ENCODE results near the gene KCTD18.

Gene KCTD18

GRCh38 chr2:200509612-200510433 lies at the start of gene KCTD18:
Gene KCTD18 (minus strand): TSS chr2:200510068. CDS start chr2:200507016, 3,052 bp downstream.
- peak; percentile 93 for DNase-seq

GRCh38 chr2:200540793-200541192 lies 30.9 kb upstream of the KCTD18 start:
- DNase-seq = no peak

DNA sequence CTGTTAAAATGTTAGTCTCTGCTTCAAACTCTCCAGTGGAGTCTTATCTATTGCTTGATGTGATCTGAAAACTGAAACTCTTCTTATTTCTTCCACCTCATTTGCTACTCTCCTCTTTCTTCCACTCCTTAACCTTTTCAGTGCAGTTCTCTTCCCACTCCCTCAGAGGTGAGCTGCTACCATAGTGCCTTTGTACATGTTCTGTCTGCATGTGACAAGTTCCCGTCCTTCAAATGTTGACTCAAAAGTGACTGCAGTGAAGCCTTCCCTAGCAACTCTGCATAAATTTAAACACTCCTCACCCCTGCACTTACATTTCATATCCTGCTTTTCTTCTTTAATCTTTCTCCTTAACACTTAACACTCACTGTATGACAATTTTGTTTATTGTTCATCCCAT lies 28.3 kb upstream of the KCTD18 start:
- no peak for DNase-seq

- DNase-seq = no peak
These were observed 24.7 kb upstream of the KCTD18 start for GRCh38 chr2:200534572-200534971.

DNA sequence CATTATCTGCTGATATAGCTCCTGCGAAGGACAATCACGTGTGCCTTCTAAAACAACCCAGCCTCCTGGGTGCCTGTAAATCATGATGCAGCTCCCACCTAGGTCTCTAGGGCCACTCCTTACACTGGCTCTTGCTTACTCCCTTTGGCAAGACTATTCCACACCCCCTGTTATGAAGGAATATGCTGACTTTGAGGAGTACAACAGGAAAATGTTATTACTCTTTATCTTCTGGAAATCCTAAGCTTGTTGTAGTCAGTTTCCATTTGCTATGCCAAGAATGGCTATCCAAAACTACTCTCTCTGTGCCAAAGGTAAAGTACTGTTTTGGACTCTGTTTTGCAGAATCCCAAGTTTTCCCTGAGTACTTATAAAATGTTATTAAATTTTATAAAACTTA lies 23.9 kb upstream of the KCTD18 start:
- no peak for DNase-seq

GRCh38 chr2:200528228-200528627 lies 18.4 kb upstream of the KCTD18 start:
- no peak for DNase-seq

DNA sequence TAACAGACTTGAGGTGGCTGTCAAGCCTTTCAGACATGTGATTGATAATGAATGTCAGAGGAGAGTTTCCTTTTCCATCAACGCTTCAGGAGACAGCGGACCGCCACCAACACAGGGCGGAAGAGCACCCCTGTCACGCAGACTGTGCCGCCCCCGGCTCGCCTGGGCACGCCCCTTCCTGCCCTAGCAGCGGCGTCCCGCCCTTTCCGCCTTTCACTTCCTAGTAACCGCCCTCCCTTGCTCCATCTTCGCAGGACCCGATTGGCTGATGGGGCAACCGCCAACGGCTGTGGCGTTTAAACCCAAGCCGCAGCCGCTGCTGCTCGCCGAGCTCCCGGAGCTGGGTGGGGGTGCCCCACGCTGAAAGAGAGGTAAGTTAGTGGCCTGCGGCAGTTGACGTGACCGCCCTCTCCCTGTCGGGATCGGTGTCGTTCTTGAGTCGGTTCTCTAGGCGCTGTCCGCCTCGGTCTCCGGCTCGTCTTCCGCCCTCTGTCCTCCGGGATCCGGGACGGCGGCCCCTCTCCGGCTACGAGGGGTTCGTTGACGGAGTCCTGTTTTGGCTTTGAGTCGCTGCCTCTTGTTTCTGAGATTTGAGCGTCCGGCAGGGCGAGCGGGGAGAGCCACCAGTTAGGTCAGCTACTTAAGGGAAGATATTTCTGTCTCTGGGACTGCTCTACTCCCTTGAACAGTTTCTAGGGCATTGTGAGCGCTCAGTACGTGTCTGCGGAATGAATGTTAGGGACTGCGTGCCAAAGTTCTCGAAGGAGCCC lies 16.2 kb upstream of the KCTD18 start, which contains the start of gene SGO2:
Gene SGO2, plus strand, starts transcription at position 326 of the 770 bp plus-strand sequence. CDS start 6,769 bp downstream, outside the sequence.
- peak; percentile 97 for DNase-seq

DNA sequence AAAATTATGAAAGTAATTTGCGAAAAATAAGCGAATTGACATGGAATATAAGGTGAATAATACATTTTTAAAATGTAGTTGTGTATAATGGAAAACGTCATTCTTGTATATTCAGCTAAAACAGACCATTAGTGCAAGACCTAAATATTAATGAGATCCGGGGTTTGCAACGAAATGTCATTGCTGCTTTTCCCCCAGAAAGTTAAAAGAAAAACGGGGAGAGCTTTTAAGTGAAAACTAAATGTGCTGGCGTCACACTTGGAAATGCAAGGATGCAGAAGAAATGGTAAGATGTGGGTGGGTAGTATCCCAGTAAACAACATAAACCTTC lies 15.6 kb upstream of the KCTD18 start:
- no peak for DNase-seq

DNA sequence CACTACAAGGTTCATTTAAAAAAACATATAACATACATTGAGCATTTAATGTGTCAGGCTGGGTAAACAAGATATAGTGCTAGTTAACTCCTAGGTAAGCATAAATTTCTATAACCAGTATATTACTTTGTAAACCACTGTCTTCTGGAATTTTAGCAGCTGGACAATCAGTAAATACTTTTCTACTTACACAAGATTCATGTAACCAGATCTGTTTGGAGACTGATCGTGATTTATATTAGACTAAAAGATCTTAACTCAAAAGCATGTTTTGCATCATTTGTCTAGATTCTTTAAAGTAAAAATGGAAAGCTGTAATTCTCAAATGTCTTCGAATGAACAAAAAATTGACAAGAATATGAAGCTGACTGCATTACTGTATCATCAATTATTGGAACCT lies 15.2 kb upstream of the KCTD18 start:
- no peak for DNase-seq

- DNase-seq = no peak
These were observed 13.7 kb upstream of the KCTD18 start for GRCh38 chr2:200523604-200524003.

DNA sequence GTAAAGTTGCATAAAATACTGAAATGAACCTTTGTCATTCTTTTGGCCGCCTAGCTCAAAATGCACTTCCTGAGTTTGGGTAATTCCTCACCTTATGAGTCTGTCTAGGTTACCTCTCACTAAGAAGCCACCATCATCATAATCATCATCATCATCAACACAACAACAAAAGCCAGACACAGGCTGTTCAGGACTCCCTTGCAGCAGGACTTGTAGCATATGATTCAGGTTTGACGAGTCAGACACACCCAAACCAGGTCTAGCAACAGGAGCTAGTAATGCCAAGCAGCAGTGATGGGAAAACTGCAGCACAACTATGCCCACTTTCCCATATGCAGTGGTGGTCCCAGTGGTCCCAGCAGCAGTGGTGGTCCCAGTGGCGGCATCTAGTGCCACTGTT lies 13.3 kb upstream of the KCTD18 start:
- no peak for DNase-seq

DNA sequence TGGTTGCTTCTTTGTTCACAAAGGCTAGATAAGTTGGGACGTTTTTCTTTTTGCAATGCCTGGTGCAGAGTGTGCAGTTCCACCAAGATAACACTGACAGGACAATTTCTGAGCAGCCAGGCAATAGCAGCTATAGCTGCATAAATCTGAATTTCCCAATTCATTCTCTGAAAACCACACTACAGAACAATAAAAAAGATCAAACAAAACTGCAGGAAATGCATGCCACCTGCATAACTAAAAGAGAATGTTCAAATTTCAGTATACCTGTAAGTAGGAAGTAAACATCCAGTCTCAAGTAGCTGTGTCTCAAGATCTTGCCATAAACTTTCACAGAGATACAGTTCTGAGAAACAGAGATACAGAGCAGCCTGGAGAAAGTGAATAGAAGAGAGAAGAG lies 5.3 kb upstream of the KCTD18 start:
- DNase-seq = no peak

GRCh38 chr2:200509235-200509611 lies 645 bp downstream of the KCTD18 start:
- DNase-seq = no peak

DNA sequence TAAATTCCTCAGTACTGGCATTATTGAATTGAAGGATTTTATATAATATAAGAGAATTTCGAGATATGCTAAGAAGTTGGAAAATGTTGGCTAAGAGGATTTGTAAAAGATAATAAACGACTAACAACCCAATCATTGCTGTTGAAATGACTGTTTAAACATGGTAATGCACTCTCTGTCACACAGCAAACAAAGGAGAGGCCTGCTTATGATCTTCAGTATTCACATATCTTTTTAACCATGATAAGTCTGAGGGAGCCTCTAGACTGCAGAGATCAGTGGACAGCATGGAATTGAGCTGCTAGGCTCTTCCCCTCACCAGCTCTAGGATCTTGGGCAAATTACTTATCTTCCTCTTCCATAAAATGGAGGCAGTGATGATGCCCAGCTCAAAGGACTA lies 2.7 kb downstream of the KCTD18 start:
- no peak for DNase-seq

GRCh38 chr2:200506679-200507078 lies 3.2 kb downstream of the KCTD18 start:
- DNase-seq = no peak

DNA sequence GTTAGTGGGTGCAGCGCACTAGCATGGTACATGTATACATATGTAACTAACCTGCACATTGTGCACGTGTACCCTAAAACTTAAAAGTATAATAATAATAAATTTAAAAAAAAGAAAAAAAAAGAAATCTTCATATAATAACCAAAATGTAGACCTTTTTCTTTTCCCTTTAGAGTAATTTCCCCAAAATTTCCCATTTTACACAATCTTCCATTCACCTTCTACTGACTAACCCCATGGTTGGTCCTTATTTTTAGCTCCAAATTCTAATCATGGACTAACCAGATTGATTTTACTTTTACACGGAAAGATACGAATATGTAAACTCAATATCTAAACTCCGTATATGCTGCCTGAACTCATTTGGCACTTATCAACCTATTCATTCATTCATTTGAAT lies 7.7 kb downstream of the KCTD18 start:
- no peak for DNase-seq

DNA sequence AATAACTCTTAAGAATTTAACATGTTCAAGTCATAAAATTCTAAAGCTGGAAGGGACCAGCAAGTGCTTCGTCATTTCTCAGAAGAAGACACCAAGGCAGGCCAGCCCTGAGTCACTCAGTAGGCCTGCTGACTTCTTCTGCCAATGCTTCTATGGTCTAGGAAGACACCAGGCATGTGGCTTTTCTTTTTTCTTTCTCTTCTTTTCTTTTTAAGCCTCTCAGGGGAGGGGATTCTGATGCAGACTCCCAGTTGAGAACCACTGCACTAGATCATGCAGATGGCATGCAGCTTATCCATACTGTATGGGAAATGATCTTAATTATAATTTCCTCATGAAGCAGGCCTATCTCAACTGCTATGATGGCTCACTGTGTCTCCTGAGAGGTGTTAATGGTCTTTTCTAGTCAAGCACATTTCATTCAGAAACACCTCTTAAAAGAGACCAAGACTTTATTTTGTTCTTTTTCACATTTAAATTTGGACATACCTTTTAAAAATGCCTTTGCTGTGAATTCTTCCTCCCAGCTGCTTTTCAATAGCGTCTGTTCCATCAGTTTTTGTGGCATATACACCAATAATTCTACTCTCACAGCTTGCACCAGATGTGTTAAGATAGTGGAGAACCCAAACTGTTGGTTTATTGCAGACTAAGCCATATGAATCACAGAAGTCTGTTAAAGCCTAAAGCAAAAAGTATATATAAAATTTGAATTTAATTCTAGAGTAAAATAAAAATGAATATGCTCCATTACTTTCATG lies 11.3 kb downstream of the KCTD18 start:
- no peak for DNase-seq

- no peak for DNase-seq
These were observed 13.2 kb downstream of the KCTD18 start for GRCh38 chr2:200496696-200497095.

GRCh38 chr2:200494048-200494447 lies 15.8 kb downstream of the KCTD18 start:
- DNase-seq = no peak

GRCh38 chr2:200492656-200493055 lies 17.2 kb downstream of the KCTD18 start:
- DNase-seq = no peak

- DNase-seq = no peak
These were observed 19.9 kb downstream of the KCTD18 start for GRCh38 chr2:200490001-200490400.

GRCh38 chr2:200488169-200488568 lies 21.7 kb downstream of the KCTD18 start:
- no peak for DNase-seq

GRCh38 chr2:200486529-200486928 lies 23.3 kb downstream of the KCTD18 start:
- no peak for DNase-seq

DNA sequence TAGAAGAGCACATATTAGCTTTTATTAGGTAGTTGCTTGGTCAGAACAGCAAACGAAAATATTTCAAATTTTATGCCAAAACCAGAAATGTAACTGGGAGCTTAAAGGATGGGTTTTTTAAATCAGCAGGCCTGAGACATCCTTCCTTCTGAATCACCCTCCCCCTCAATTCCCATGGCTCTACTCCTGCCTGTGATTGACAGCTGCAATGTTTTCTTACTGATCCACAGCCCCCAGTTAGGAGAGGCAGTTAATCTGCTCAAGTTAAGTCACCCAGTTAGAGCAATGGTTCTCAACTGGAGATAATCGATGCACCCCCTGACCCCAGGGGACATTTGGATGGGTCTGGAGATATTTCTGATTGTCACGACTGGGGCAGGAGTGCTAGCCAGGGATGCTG lies 24.9 kb downstream of the KCTD18 start:
- DNase-seq = no peak
